ENCODE data around the gene RERE.

RERE gene

GRCh38 chr1:8812081-8812480 lies 5.4 kb downstream of the RERE start:
- Histone ChIP-seq H3K4me3 (ENCODE audit: insufficient read depth, low read length, poor library complexity, severe bottlenecking) (no peak overlapping the region), H3K36me3 (ENCODE audit: low read length) (no peaks in the 10 kb centered on the region), H3F3A (ENCODE audit: insufficient read depth) (no peaks in the 10 kb centered on the region), H3K79me2 (ENCODE audit: insufficient read depth, low read length) (no peaks in the 10 kb centered on the region; the same call in 1 of the 2 replicates), H2AFZ (ENCODE audit: low read depth, low read length, severe bottlenecking) (no peak overlapping the region), H3K27ac (ENCODE audit: low read depth, low read length) (no peak overlapping the region), H4K20me1 (ENCODE audit: low read depth, low read length) (peaks cover 18% of the 10 kb centered on the region), H3K9ac (ENCODE audit: low read length) (no peak overlapping the region), H3K27me3 (ENCODE audit: low read length) (no peaks in the 10 kb centered on the region), H3K4me2 (ENCODE audit: low read depth, low read length, poor library complexity, severe bottlenecking) (no peak overlapping the region), H3K9me3 (ENCODE audit: insufficient read depth, low read length) (no peaks in the 10 kb centered on the region), H3K9me2 (replicated peaks; ENCODE audit: insufficient read depth, low read length) (no peaks in the 10 kb centered on the region)
- TF ChIP-seq EZH2phosphoT487 (conservative IDR thresholded peaks at IDR 0.05; ENCODE audit: low read length) (no peak), CTCF (IDR thresholded peaks at IDR 0.05; ENCODE audit: insufficient read depth, low read length, poor library complexity, severe bottlenecking) (no peak)

GRCh38 chr1:8810987-8811386 lies 6.5 kb downstream of the RERE start:
- Histone ChIP-seq H3K9me3 (ENCODE audit: insufficient read depth, low read length) (no peaks in the 10 kb centered on the region), H3F3A (ENCODE audit: insufficient read depth) (no peaks in the 10 kb centered on the region), H3K4me2 (ENCODE audit: low read depth, low read length, poor library complexity, severe bottlenecking) (no peak overlapping the region), H4K20me1 (ENCODE audit: low read depth, low read length) (peaks cover 20% of the 10 kb centered on the region), H3K9me2 (replicated peaks; ENCODE audit: insufficient read depth, low read length) (no peaks in the 10 kb centered on the region), H3K9ac (ENCODE audit: low read length) (no peak overlapping the region), H3K27ac (ENCODE audit: low read depth, low read length) (no peak overlapping the region), H3K4me3 (ENCODE audit: insufficient read depth, low read length, poor library complexity, severe bottlenecking) (no peak overlapping the region), H3K36me3 (ENCODE audit: low read length) (no peaks in the 10 kb centered on the region), H2AFZ (ENCODE audit: low read depth, low read length, severe bottlenecking) (no peak overlapping the region), H3K79me2 (ENCODE audit: insufficient read depth, low read length) (no peaks in the 10 kb centered on the region; the same call in 1 of the 2 replicates), H3K27me3 (ENCODE audit: low read length) (no peaks in the 10 kb centered on the region)
- no peak for TF ChIP-seq EZH2phosphoT487 (conservative IDR thresholded peaks at IDR 0.05; ENCODE audit: low read length)
- no peak for TF ChIP-seq CTCF (IDR thresholded peaks at IDR 0.05; ENCODE audit: insufficient read depth, low read length, poor library complexity, severe bottlenecking)

- no peak overlapping the region for H3K4me2 ChIP-seq (ENCODE audit: low read depth, low read length, poor library complexity, severe bottlenecking)
- no peaks in the 10 kb centered on the region for H3F3A ChIP-seq (ENCODE audit: insufficient read depth)
- no peaks in the 10 kb centered on the region for H3K36me3 ChIP-seq (ENCODE audit: low read length)
- no peaks in the 10 kb centered on the region for H3K27me3 ChIP-seq (ENCODE audit: low read length)
- no peak overlapping the region for H2AFZ ChIP-seq (ENCODE audit: low read depth, low read length, severe bottlenecking)
- no peaks in the 10 kb centered on the region for H3K9me3 ChIP-seq (ENCODE audit: insufficient read depth, low read length)
- no peak overlapping the region for H3K27ac ChIP-seq (ENCODE audit: low read depth, low read length)
- H3K4me3 ChIP-seq (ENCODE audit: insufficient read depth, low read length, poor library complexity, severe bottlenecking), result no peak overlapping the region
- H3K9ac ChIP-seq (ENCODE audit: low read length), result no peak overlapping the region
- peaks cover 20% of the 10 kb centered on the region for H4K20me1 ChIP-seq (ENCODE audit: low read depth, low read length)
- H3K79me2 ChIP-seq (ENCODE audit: insufficient read depth, low read length), result no peaks in the 10 kb centered on the region; the same call in 1 of the 2 replicates
- TF ChIP-seq EZH2phosphoT487 (conservative IDR thresholded peaks at IDR 0.05; ENCODE audit: low read length) (no peak), CTCF (IDR thresholded peaks at IDR 0.05; ENCODE audit: insufficient read depth, low read length, poor library complexity, severe bottlenecking) (no peak)
- H3K9me2 ChIP-seq (replicated peaks; ENCODE audit: insufficient read depth, low read length), result no peaks in the 10 kb centered on the region
These were observed 8.1 kb downstream of the RERE start for GRCh38 chr1:8809342-8809736.

Measured in SU-DHL-6 (cell line).